ENCODE data around the gene NDEL1. TPM values are rescaled to one million over a fixed set of nuclear protein-coding genes. Genes with fewer than 3 reads are reported as not detected.

Gene NDEL1
- polyA plus RNA-seq, 1 donor: 36.6 TPM

DNA sequence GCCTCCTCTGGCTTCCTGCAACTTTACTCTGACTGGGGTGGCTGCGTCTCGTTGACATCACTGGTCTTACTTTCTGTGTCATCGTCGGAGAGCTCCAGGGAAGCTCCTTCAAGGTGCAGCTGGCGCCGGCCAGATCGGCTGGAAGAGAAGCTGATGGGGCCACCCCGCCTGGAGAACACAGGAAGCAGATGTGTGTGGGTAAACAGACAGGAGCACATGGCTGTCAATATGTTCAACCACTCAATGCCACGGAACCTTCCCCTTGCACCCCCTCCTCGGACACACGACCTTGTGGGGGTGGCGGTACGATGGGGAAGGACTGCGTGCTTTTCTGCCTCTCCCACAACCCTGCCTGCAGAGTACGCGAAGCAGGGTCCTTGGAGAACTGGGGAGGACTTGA lies 40.1 kb downstream of the NDEL1 start:
- Histone ChIP-seq H3K4me1 (ENCODE audit: control insufficient read depth, insufficient read depth, low read length) (peaks cover 9% of the 10 kb centered on the region), H3K36me3 (ENCODE audit: control insufficient read depth, insufficient read depth, low read length) (peaks cover 87% of the 10 kb centered on the region), H3K27ac (ENCODE audit: low read length) (no peak overlapping the region), H3K27me3 (ENCODE audit: control insufficient read depth, insufficient read depth, low read length) (no peaks in the 10 kb centered on the region), H3K4me3 (ENCODE audit: low read length) (no peak overlapping the region), H3K9me3 (ENCODE audit: control insufficient read depth, low read depth, low read length) (peaks cover 3% of the 10 kb centered on the region)
- WGBS (ENCODE audit: insufficient coverage, low lambda C conversion rate): no CpG with 5 or more reads among the region's 16 CpGs
- no peak for DNase-seq

DNA sequence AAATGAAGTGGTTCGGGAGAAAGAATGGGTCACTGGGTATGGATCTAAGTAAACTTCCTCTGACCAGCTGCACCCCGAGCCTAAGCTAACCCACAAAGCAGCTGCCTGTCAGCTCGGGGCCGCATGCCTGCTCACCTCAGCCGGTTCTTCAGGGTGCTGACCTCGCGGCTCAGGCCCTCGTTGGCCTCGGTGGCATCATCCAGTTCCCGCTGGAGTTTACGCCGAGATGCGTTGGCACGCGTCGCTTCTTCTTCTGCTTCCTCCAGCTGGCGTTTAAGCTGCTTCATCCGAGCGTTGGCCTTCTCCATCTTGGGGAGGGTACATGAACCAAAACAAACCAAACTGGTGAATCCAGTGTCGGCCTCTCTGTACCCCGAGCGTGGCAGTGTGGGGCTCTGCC lies 41.1 kb downstream of the NDEL1 start:
- no CpG with 5 or more reads among the region's 22 CpGs for WGBS (ENCODE audit: insufficient coverage, low lambda C conversion rate)
- H3K4me1 ChIP-seq (ENCODE audit: control insufficient read depth, insufficient read depth, low read length): peaks cover 9% of the 10 kb centered on the region
- no peaks in the 10 kb centered on the region for H3K27me3 ChIP-seq (ENCODE audit: control insufficient read depth, insufficient read depth, low read length)
- H3K27ac ChIP-seq (ENCODE audit: low read length): no peak overlapping the region
- peaks cover 90% of the 10 kb centered on the region for H3K36me3 ChIP-seq (ENCODE audit: control insufficient read depth, insufficient read depth, low read length)
- peaks cover 3% of the 10 kb centered on the region for H3K9me3 ChIP-seq (ENCODE audit: control insufficient read depth, low read depth, low read length)
- no peak overlapping the region for H3K4me3 ChIP-seq (ENCODE audit: low read length)
- no peak for DNase-seq

- Histone ChIP-seq H3K27ac (ENCODE audit: low read length) (peak overlapping the region; percentile 30), H3K4me1 (ENCODE audit: control insufficient read depth, insufficient read depth, low read length) (peaks cover 9% of the 10 kb centered on the region), H3K27me3 (ENCODE audit: control insufficient read depth, insufficient read depth, low read length) (no peaks in the 10 kb centered on the region), H3K9me3 (ENCODE audit: control insufficient read depth, low read depth, low read length) (peaks cover 3% of the 10 kb centered on the region), H3K36me3 (ENCODE audit: control insufficient read depth, insufficient read depth, low read length) (peaks cover 90% of the 10 kb centered on the region), H3K4me3 (ENCODE audit: low read length) (no peak overlapping the region)
- WGBS (ENCODE audit: insufficient coverage, low lambda C conversion rate): 100% methylated on average over 2 of the region's 8 CpGs
- no peak for DNase-seq
Measured at GRCh38 chr17:8477171-8477570, 41.5 kb downstream of the NDEL1 start.

DNA sequence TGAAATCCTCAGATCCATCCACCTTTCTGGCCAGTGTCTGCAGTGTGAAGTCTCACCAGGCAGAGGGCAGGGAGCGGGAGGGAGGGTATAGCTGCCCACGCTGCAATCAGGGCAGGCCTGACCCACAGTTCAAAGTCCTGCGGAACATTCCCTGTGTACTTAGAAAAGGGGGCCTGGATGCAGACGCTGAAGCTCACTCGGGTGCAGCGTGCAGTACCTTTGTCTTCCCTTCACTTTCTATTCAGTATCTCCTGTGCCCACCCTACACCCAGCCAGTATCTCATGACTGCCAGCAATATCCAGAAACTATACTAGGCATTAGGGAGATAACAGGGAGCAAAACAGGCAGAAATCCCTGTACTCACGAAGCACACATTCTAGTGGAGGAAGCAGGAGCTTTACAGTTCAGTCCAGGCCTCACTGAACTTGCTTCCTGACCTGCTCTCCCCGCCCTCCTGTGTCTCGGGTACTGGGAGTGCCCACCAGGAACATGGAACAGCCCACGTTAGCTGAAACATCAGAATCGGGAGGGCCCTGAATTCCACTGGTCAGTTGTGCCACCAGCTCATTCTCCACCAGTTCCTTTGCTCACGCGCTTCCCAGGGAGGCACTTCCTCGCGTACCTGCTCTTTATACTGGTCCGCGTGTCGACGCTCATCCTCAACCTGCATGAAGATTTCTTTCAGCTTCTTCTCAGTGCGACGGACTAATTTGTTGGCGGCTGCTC lies 42.2 kb downstream of the NDEL1 start:
- Histone ChIP-seq H3K36me3 (ENCODE audit: control insufficient read depth, insufficient read depth, low read length) (peaks cover 91% of the 10 kb centered on the region), H3K4me3 (ENCODE audit: low read length) (no peak overlapping the region), H3K9me3 (ENCODE audit: control insufficient read depth, low read depth, low read length) (peaks cover 3% of the 10 kb centered on the region), H3K27me3 (ENCODE audit: control insufficient read depth, insufficient read depth, low read length) (no peaks in the 10 kb centered on the region), H3K4me1 (ENCODE audit: control insufficient read depth, insufficient read depth, low read length) (peaks cover 9% of the 10 kb centered on the region), H3K27ac (ENCODE audit: low read length) (peak overlapping the region; percentile 30)
- WGBS (ENCODE audit: insufficient coverage, low lambda C conversion rate): 100% methylated on average over 2 of the region's 22 CpGs
- peak; percentile 55 to 78 for DNase-seq

GRCh38 chr17:8479431-8479947 lies 43.8 kb downstream of the NDEL1 start:
- WGBS (ENCODE audit: insufficient coverage, low lambda C conversion rate): no CpG with 5 or more reads among the region's 11 CpGs
- Histone ChIP-seq H3K36me3 (ENCODE audit: control insufficient read depth, insufficient read depth, low read length) (peaks cover 91% of the 10 kb centered on the region), H3K9me3 (ENCODE audit: control insufficient read depth, low read depth, low read length) (peaks cover 7% of the 10 kb centered on the region), H3K4me1 (ENCODE audit: control insufficient read depth, insufficient read depth, low read length) (peaks cover 9% of the 10 kb centered on the region), H3K27me3 (ENCODE audit: control insufficient read depth, insufficient read depth, low read length) (no peaks in the 10 kb centered on the region), H3K4me3 (ENCODE audit: low read length) (no peak overlapping the region), H3K27ac (ENCODE audit: low read length) (no peak overlapping the region)
- no peak for DNase-seq

DNA sequence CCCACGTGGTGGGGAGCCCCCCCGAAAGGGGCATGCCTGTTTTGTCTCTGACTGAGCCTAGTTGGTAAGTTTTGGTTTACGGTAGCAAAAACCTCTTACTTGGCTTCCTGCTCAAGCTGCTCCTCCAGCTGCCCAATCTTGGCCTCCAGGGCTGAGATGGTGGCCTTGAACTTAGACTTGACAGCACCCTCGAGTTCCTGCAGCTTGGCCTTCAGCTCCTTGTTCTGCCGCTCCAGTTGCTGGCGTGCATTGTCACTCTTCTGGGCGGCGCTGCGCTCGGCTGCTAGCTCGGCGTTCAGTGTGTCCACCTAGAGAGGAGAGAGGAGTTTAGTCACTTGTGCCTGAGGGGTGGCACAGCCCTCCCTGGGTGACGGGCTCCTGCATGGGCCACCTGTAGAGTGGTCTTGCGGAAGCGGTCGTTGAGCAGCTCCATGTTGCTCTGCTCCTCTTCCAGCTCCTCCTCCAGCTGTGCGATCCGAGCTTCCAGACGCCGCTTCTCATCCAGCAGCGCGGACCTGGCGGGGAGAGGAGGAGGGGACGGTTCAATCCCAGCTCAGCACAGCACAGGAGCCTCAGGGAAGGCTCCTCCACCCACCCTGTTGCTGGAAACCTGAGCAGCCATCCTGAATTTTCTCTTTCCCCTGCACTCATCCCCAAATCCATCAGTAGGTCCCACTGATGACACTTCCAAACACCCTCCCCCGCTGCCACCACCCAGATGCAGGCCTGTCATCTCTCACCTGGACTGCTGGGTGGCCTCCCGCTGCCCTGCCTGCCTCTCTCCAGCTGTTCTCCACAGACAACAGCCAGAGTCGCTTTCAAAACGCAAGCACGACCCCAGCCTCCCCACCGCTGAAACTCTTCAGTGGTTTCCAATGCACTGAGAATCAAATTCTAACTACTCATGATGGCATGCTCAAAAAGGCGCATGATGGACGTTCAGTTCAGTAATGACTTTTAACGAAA lies 44.6 kb downstream of the NDEL1 start:
- DNase-seq: no peak
- H3K9me3 ChIP-seq (ENCODE audit: control insufficient read depth, low read depth, low read length): peaks cover 9% of the 10 kb centered on the region
- no peak overlapping the region for H3K27ac ChIP-seq (ENCODE audit: low read length)
- peaks cover 9% of the 10 kb centered on the region for H3K4me1 ChIP-seq (ENCODE audit: control insufficient read depth, insufficient read depth, low read length)
- no peaks in the 10 kb centered on the region for H3K27me3 ChIP-seq (ENCODE audit: control insufficient read depth, insufficient read depth, low read length)
- H3K36me3 ChIP-seq (ENCODE audit: control insufficient read depth, insufficient read depth, low read length): peaks cover 86% of the 10 kb centered on the region
- WGBS (ENCODE audit: insufficient coverage, low lambda C conversion rate): no CpG with 5 or more reads among the region's 33 CpGs
- no peak overlapping the region for H3K4me3 ChIP-seq (ENCODE audit: low read length)

DNA sequence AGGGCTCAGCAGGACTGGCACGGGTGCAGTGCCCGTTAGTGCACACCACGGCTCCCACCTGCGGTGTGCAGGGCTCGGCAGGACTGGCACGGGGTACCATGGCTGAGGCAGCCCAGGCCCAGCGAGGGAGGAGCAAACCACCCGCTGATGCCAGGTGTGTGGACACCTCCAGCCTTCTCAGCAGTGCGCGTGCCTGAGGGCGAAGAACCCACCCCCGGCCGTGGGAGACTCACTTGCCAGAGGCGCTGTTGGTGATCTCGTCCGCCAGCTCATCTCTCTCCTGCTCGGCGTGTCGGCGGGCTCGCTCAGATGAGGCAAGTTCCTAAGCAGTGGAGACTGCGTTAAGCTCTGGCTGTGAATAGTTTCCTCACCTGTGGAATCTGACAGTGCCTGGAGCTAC lies 45.4 kb downstream of the NDEL1 start:
- Histone ChIP-seq H3K4me3 (ENCODE audit: low read length) (no peak overlapping the region), H3K27ac (ENCODE audit: low read length) (no peak overlapping the region), H3K36me3 (ENCODE audit: control insufficient read depth, insufficient read depth, low read length) (peaks cover 84% of the 10 kb centered on the region), H3K4me1 (ENCODE audit: control insufficient read depth, insufficient read depth, low read length) (peaks cover 9% of the 10 kb centered on the region), H3K9me3 (ENCODE audit: control insufficient read depth, low read depth, low read length) (peaks cover 9% of the 10 kb centered on the region), H3K27me3 (ENCODE audit: control insufficient read depth, insufficient read depth, low read length) (no peaks in the 10 kb centered on the region)
- no peak for DNase-seq
- WGBS (ENCODE audit: insufficient coverage, low lambda C conversion rate): no CpG with 5 or more reads among the region's 22 CpGs

GRCh38 chr17:8481703-8482102 lies 46.0 kb downstream of the NDEL1 start:
- no peaks in the 10 kb centered on the region for H3K27me3 ChIP-seq (ENCODE audit: control insufficient read depth, insufficient read depth, low read length)
- no CpG with 5 or more reads among the region's 5 CpGs for WGBS (ENCODE audit: insufficient coverage, low lambda C conversion rate)
- H3K4me1 ChIP-seq (ENCODE audit: control insufficient read depth, insufficient read depth, low read length): peaks cover 9% of the 10 kb centered on the region
- peaks cover 9% of the 10 kb centered on the region for H3K9me3 ChIP-seq (ENCODE audit: control insufficient read depth, low read depth, low read length)
- no peak overlapping the region for H3K27ac ChIP-seq (ENCODE audit: low read length)
- DNase-seq: no peak
- H3K36me3 ChIP-seq (ENCODE audit: control insufficient read depth, insufficient read depth, low read length): peaks cover 81% of the 10 kb centered on the region
- H3K4me3 ChIP-seq (ENCODE audit: low read length): no peak overlapping the region

DNA sequence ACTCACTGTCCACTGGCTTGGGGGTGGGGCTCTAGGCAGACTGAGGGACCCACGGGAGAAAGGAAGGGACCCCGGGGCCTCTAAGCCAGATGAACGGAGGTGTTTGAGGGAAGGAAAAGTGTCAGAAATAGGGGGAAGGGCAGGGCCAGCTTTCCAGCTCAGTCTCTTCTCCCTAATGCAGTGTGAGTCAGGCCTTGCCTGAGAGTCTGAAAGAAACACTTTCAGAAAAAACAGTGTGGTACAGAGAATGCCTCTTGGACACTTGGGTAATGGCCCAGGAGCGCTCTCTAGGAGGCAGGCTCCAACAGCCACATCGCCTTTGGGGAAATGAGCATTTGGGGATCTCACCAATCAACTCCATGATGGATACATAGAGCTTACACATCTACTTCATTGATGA lies 46.9 kb downstream of the NDEL1 start:
- peaks cover 9% of the 10 kb centered on the region for H3K9me3 ChIP-seq (ENCODE audit: control insufficient read depth, low read depth, low read length)
- H3K4me1 ChIP-seq (ENCODE audit: control insufficient read depth, insufficient read depth, low read length): peaks cover 7% of the 10 kb centered on the region
- peaks cover 81% of the 10 kb centered on the region for H3K36me3 ChIP-seq (ENCODE audit: control insufficient read depth, insufficient read depth, low read length)
- no CpG with 5 or more reads among the region's 5 CpGs for WGBS (ENCODE audit: insufficient coverage, low lambda C conversion rate)
- no peak overlapping the region for H3K4me3 ChIP-seq (ENCODE audit: low read length)
- H3K27ac ChIP-seq (ENCODE audit: low read length): no peak overlapping the region
- no peaks in the 10 kb centered on the region for H3K27me3 ChIP-seq (ENCODE audit: control insufficient read depth, insufficient read depth, low read length)
- no peak for DNase-seq

DNA sequence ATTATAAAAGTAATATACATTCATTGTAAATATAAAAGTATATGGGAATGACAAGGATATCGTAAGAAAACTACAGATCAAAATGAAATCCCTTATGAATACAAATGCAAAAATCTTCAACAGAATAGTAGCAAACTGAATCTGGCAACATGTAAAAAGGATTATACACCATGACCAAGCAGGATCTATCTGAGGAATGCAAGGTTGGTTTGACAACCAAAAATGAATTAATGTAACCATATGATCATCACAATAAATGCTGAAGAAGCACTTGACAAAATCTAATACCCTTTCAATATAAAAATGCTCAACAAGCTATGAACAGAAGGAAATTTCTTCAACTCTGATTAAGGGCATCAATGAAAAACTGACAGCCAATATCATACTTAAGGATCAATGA lies 48.8 kb downstream of the NDEL1 start:
- H3K27ac ChIP-seq (ENCODE audit: low read length): no peak overlapping the region
- no peaks in the 10 kb centered on the region for H3K27me3 ChIP-seq (ENCODE audit: control insufficient read depth, insufficient read depth, low read length)
- peaks cover 85% of the 10 kb centered on the region for H3K36me3 ChIP-seq (ENCODE audit: control insufficient read depth, insufficient read depth, low read length)
- WGBS (ENCODE audit: insufficient coverage, low lambda C conversion rate): 100% methylated on average over 1 of the region's 1 CpG
- peaks cover 9% of the 10 kb centered on the region for H3K9me3 ChIP-seq (ENCODE audit: control insufficient read depth, low read depth, low read length)
- H3K4me3 ChIP-seq (ENCODE audit: low read length): no peak overlapping the region
- H3K4me1 ChIP-seq (ENCODE audit: control insufficient read depth, insufficient read depth, low read length): no peaks in the 10 kb centered on the region
- no peak for DNase-seq
